Effector memory CD4-positive, alpha-beta T cell (primary cell): ENCODE results near the gene ERO1B.
"Not testable (repeated sequence)": the region's sequence is repeated elsewhere in the genome, so short reads cannot be mapped to it uniquely, and the experiment has no call there.

Source experiments
- DNase-seq, 3 donors: peaks; one replicate each; pipeline ENCODE4 v3.0.0-alpha.2; 2020
- H3K27ac ChIP-seq: 2 replicates; pipeline ENCODE4 v1.7.0; 2013; ENCODE audit warnings: mild to moderate bottlenecking, low read length, moderate library complexity; ENCODE audit not compliant: insufficient read depth, poor library complexity, severe bottlenecking
- H3K27me3 ChIP-seq: replicated peaks from 2 replicates; pipeline ENCODE4 v1.7.0; 2013; ENCODE audit warnings: mild to moderate bottlenecking, low read length; ENCODE audit not compliant: insufficient read depth, control insufficient read depth, poor library complexity, severe bottlenecking
- H3K36me3 ChIP-seq: 2 replicates; pipeline ENCODE4 v1.7.0; 2013; ENCODE audit warnings: mild to moderate bottlenecking, low read length, moderate library complexity; ENCODE audit not compliant: control insufficient read depth, insufficient read depth
- H3K4me1 ChIP-seq: 2 replicates; pipeline ENCODE4 v1.7.0; 2013; ENCODE audit warnings: low read length, mild to moderate bottlenecking; ENCODE audit not compliant: control insufficient read depth, insufficient read depth, poor library complexity, severe bottlenecking
- H3K4me3 ChIP-seq: 2 replicates; pipeline ENCODE4 v1.7.0; 2013; ENCODE audit warnings: low read length, low read depth, mild to moderate bottlenecking; ENCODE audit not compliant: insufficient read depth, poor library complexity, severe bottlenecking
- H3K9me3 ChIP-seq: 2 replicates; pipeline ENCODE4 v1.7.0; 2013; ENCODE audit warnings: mild to moderate bottlenecking, low read length, moderate library complexity; ENCODE audit not compliant: control insufficient read depth

ERO1B gene

DNA sequence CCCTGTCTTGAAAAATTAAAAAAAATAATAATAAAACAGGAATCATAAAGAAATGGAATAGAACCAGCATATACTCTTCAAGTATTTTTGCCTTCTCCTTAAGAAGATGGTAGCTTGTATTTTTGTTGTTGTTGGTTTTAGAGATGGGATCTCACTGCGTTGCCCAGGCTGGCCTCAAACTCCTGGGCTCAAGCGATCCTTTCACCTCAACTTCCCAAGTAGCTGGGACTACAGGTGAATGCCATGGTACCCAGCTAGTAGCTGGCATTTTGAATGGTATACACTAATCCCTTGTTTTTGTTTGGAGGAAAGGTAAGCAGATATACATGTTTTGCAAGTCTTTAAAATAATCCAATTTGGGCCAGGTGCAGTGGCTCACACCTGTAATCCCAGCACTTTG, 34.7 kb upstream of the ERO1B start:
- H3K4me3 ChIP-seq: no peak overlapping the region
- no peak for DNase-seq
- no peaks in the 10 kb centered on the region for H3K27me3 ChIP-seq
- H3K27ac ChIP-seq: no peak overlapping the region
- no peaks in the 10 kb centered on the region for H3K36me3 ChIP-seq
- H3K9me3 ChIP-seq: no peaks in the 10 kb centered on the region
- no peaks in the 10 kb centered on the region for H3K4me1 ChIP-seq

DNA sequence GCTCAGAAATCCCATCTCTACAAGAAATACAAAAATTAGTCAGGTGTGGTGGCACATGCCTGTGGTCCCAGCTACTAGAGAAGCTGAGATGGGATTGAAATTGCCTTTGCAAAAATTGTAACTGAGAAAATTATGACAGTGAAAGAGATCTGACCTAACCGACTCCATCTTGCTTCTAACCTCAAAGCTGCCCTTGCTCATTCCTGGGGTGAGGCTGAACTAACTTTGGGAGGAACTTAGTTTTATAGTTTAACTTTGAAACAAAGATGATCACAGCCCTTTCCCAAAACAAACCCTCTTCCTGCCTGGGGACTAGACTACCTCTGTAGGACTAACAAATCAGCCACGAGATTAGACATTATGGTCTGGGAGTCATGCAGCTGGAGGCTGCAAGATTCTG, 33.8 kb upstream of the ERO1B start:
- H3K27me3 ChIP-seq: no peaks in the 10 kb centered on the region
- no peak for DNase-seq
- no peak overlapping the region for H3K4me3 ChIP-seq
- no peaks in the 10 kb centered on the region for H3K4me1 ChIP-seq
- no peaks in the 10 kb centered on the region for H3K36me3 ChIP-seq
- no peaks in the 10 kb centered on the region for H3K9me3 ChIP-seq
- no peak overlapping the region for H3K27ac ChIP-seq

GRCh38 chr1:236315092-236315491, 33.3 kb upstream of the ERO1B start:
- H3K4me1 ChIP-seq: no peaks in the 10 kb centered on the region
- DNase-seq: no peak
- H3K4me3 ChIP-seq: no peak overlapping the region
- no peaks in the 10 kb centered on the region for H3K27me3 ChIP-seq
- H3K9me3 ChIP-seq: no peaks in the 10 kb centered on the region
- H3K27ac ChIP-seq: no peak overlapping the region
- H3K36me3 ChIP-seq: no peaks in the 10 kb centered on the region

DNA sequence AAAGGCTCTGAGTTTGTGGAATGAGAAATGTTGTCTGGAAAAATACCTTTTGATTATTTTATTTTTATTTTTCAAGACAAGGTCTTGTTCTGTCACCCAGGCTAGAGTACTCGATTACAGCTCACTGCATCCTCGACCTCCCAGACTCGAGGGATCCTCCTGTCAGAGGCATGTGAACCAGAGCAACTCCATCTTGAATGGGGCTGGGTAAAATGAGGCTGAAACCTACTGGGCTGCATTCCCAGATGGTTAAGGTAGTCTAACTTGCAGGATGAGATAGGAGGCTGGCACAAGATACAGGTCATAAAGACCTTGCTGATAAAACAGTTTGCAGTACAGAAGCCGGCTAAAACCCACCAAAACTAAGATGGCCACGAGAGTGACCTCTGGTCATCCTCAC, 32.3 kb upstream of the ERO1B start:
- H3K27me3 ChIP-seq, DNase-seq, H3K4me1 ChIP-seq, H3K4me3 ChIP-seq, H3K36me3 ChIP-seq, H3K27ac ChIP-seq, H3K9me3 ChIP-seq: not testable (repeated sequence)

GRCh38 chr1:236313427-236313826, 31.7 kb upstream of the ERO1B start:
- no peaks in the 10 kb centered on the region for H3K4me1 ChIP-seq
- H3K36me3 ChIP-seq: no peaks in the 10 kb centered on the region
- H3K27me3 ChIP-seq: no peaks in the 10 kb centered on the region
- no peaks in the 10 kb centered on the region for H3K9me3 ChIP-seq
- DNase-seq: no peak
- H3K27ac ChIP-seq: no peak overlapping the region
- no peak overlapping the region for H3K4me3 ChIP-seq

DNA sequence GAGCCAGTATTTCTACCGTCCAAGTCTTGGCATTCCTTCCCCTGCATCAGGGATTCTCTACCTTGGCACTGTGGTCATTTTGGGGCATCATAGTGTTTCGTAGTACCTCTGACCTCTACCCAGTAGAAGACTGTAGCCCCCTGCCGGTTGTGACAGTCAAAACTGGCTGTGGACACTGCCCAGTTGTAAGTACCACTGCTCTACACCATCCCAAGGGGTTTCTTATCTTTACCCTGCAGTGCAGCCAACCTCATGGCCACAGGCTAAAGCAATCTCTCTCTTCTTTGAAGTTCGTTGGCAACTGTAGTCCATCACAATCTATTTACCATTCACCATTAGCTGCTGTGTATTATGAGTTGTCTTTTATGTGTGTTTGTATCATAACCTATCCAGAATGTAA, 29.3 kb upstream of the ERO1B start:
- H3K4me3 ChIP-seq: no peak overlapping the region
- DNase-seq: no peak
- no peaks in the 10 kb centered on the region for H3K27me3 ChIP-seq
- no peaks in the 10 kb centered on the region for H3K4me1 ChIP-seq
- H3K36me3 ChIP-seq: no peaks in the 10 kb centered on the region
- no peaks in the 10 kb centered on the region for H3K9me3 ChIP-seq
- no peak overlapping the region for H3K27ac ChIP-seq

DNA sequence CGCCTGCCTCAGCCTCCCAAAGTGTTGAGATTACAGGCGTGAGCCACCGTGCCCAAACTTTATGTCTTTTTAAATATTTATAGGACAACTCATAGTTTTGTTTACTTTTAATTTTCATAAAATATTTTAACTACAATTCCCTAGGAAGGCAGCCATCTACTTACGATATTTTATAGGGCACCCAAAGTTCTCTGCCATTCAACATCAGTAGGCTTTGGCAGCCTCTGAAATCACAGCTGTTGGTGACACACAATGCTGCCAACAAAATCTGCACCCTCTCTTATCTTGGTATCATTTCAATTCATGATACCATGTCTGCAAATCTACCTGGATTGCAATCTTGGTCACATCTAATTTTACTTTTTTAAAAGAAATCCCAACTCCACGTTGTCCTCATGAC, 27.1 kb upstream of the ERO1B start:
- no peaks in the 10 kb centered on the region for H3K27me3 ChIP-seq
- no peaks in the 10 kb centered on the region for H3K4me1 ChIP-seq
- H3K9me3 ChIP-seq: no peaks in the 10 kb centered on the region
- no peaks in the 10 kb centered on the region for H3K36me3 ChIP-seq
- H3K4me3 ChIP-seq: no peak overlapping the region
- no peak overlapping the region for H3K27ac ChIP-seq
- no peak for DNase-seq

DNA sequence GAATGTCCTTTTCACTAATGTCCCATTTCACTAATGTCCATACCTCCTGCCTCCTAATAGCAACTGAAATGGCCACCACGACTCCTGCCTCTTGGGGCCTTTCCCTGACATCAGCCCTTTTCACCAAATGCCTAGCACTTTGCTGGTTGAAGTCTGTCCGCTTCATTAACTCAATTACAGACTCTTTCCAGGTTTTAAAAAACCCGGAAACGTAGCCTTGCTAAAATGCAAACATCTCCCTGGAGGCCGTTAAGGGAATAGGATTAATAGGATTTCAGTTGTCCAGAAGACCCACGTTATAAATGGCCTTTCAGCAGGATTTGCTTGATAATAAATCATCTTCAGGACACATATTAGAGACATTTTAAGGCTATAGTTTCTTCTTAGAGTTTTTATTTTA, 25.7 kb upstream of the ERO1B start:
- H3K4me1 ChIP-seq: no peaks in the 10 kb centered on the region
- no peaks in the 10 kb centered on the region for H3K27me3 ChIP-seq
- no peaks in the 10 kb centered on the region for H3K36me3 ChIP-seq
- DNase-seq: no peak
- no peak overlapping the region for H3K27ac ChIP-seq
- H3K9me3 ChIP-seq: no peaks in the 10 kb centered on the region
- H3K4me3 ChIP-seq: no peak overlapping the region

- no peak overlapping the region for H3K4me3 ChIP-seq
- H3K27me3 ChIP-seq: no peaks in the 10 kb centered on the region
- H3K4me1 ChIP-seq: no peaks in the 10 kb centered on the region
- no peak overlapping the region for H3K27ac ChIP-seq
- no peaks in the 10 kb centered on the region for H3K9me3 ChIP-seq
- DNase-seq: no peak
- no peaks in the 10 kb centered on the region for H3K36me3 ChIP-seq
Observed at GRCh38 chr1:236304682-236305081, 22.9 kb upstream of the ERO1B start.

DNA sequence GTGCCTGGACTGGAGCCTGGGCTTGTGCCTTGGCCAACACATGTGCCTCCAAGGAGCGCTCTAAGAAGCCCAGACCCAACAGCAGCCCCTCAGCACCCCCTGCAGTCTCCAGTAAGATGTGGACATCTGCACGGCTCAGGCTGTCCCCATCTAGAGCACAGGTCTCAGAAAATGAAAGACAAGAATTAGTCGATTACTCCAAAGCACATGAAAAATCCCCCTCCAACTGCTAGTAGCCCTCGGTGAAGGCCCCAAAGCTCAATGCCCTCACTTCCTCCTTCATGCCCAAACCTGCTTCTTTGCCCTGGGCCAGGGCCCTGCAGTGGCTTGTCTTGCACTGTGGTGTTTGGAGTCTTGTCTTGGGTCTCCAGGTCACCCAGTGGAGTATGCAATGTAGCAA, 21.9 kb upstream of the ERO1B start:
- H3K36me3 ChIP-seq: no peaks in the 10 kb centered on the region
- H3K4me3 ChIP-seq: no peak overlapping the region
- H3K4me1 ChIP-seq: no peaks in the 10 kb centered on the region
- no peak overlapping the region for H3K27ac ChIP-seq
- no peak for DNase-seq
- H3K27me3 ChIP-seq: no peaks in the 10 kb centered on the region
- no peaks in the 10 kb centered on the region for H3K9me3 ChIP-seq

DNA sequence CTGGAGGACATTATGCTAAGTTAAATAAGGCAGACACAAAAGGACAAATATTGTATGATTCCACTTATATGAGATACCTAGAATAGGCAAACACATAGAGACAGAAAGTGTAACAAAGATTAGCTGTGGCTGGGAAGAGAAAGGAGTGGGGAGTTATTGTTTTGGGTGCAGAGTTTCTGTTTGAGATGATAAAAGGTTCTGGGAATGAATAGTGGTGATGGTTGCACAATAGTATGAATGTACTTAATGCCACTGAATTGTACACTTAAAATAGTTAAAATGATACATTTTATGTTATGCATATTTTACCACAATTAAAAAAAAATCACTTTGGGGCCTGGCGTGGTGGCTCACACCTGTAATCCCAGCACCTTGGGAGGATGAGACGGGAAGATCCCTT, 21.2 kb upstream of the ERO1B start:
- Histone ChIP-seq H3K9me3 (no peaks in the 10 kb centered on the region), H3K4me1 (no peaks in the 10 kb centered on the region), H3K27me3 (no peaks in the 10 kb centered on the region), H3K4me3 (no peak overlapping the region), H3K36me3 (no peaks in the 10 kb centered on the region), H3K27ac (no peak overlapping the region)
- DNase-seq: no peak
